HepG2 (cell line): ENCODE measurements around the gene MYL6B. TPM values are rescaled to one million over a fixed set of nuclear protein-coding genes. Genes with fewer than 3 reads are reported as not detected.
A peak's percentile ranks its signal among the peaks of the same experiment; 100 is the strongest.

ENCODE experiments used
- E2F2 ChIP-seq: sonication (generic); formaldehyde crosslinking; IDR thresholded peaks from 2 replicates; pipeline ENCODE4 v1.4.0; 2020; ENCODE audit warnings: missing genetic modification reagents, borderline replicate concordance
- GABPA ChIP-seq, 2 experiments: IDR thresholded peaks; 2 replicates each; pipeline ENCODE4 v1.6.1; 2011 to 2016; ENCODE audit warnings: low read depth in 2 of 2, low read length in 1 of 2, missing biosample characterization in 1 of 2, missing genetic modification characterization in 1 of 2
- HNF4A ChIP-seq: sonication (generic); formaldehyde crosslinking; IDR thresholded peaks from 2 replicates; pipeline ENCODE4 v1.4.0; 2020; ENCODE audit warnings: missing genetic modification reagents
- HNRNPUL1 ChIP-seq: fragments of 200-400 bp; formaldehyde crosslinking; IDR thresholded peaks from 2 replicates; pipeline ENCODE4 v1.6.1; 2017; ENCODE audit warnings: low read depth, mild to moderate bottlenecking, low read length, moderate library complexity
- KIAA2018 ChIP-seq: sonication (generic); formaldehyde crosslinking; IDR thresholded peaks from 2 replicates; pipeline ENCODE4 v1.5.0; 2020; ENCODE audit warnings: mild to moderate bottlenecking, missing genetic modification reagents, borderline replicate concordance
- KLF12 ChIP-seq: sonication (generic); formaldehyde crosslinking; IDR thresholded peaks from 2 replicates; pipeline ENCODE4 v1.4.0; 2020; ENCODE audit warnings: missing genetic modification reagents, borderline replicate concordance
- RORA ChIP-seq: sonication (generic); formaldehyde crosslinking; IDR thresholded peaks from 2 replicates; pipeline ENCODE4 v1.5.0; 2020; ENCODE audit warnings: mild to moderate bottlenecking, missing genetic modification reagents, moderate library complexity
- SRF ChIP-seq: IDR thresholded peaks from 2 replicates; pipeline ENCODE4 v1.6.1; 2011; ENCODE audit warnings: mild to moderate bottlenecking, low read depth, low read length, moderate library complexity
- ZBTB34 ChIP-seq: sonication (generic); formaldehyde crosslinking; IDR thresholded peaks from 2 replicates; pipeline ENCODE4 v1.8.0; 2022; ENCODE audit warnings: mild to moderate bottlenecking, missing genetic modification reagents
- ZBTB44 ChIP-seq: sonication (generic); formaldehyde crosslinking; IDR thresholded peaks from 2 replicates; pipeline ENCODE4 v1.4.0; 2020; ENCODE audit warnings: missing genetic modification reagents
- ZMYM3 ChIP-seq: sonication (generic); formaldehyde crosslinking; IDR thresholded peaks from 2 replicates; pipeline ENCODE4 v1.5.1; 2020; ENCODE audit warnings: mild to moderate bottlenecking, missing genetic modification reagents
- ZNF569 ChIP-seq: sonication (generic); formaldehyde crosslinking; IDR thresholded peaks from 2 replicates; pipeline ENCODE4 v1.5.0; 2020; ENCODE audit warnings: mild to moderate bottlenecking, missing genetic modification reagents, moderate library complexity, borderline replicate concordance
- ZNF746 ChIP-seq: sonication (generic); formaldehyde crosslinking; IDR thresholded peaks from 2 replicates; pipeline ENCODE4 v1.8.0; 2022; ENCODE audit warnings: mild to moderate bottlenecking, missing genetic modification reagents
- polyA plus RNA-seq, 8 experiments: library from polyadenylated mRNA; depleted of rRNA in 3 of 8; stranded (reverse) in 7 of 8; unstranded in 1 of 8; fragments of >200 nt; fragmentation: Illumina TruSeq in 4 of 8; extraction: Trizol in 4 of 8; gene quantifications; 2 replicates each; pipeline versions ENCODE4 v1.2.1 to v1.2.3, GENCODE V29; 2011 to 2016; ENCODE audit warnings: low read depth in 4 of 8, missing spikeins in 1 of 8, mixed read lengths in 1 of 8; ENCODE audit not compliant: insufficient read depth in 1 of 8
- total RNA-seq, 5 experiments: library from RNA; depleted of rRNA; stranded (reverse); fragments of >200 nt; fragmentation: Illumina TruSeq; extraction: Trizol; gene quantifications; 2 replicates each; pipeline ENCODE4 v1.2.3, GENCODE V29; 2016; ENCODE audit warnings: low read depth in 1 of 5
- TF ChIP-seq, protein P1 (sequence below): IDR thresholded peaks from 2 replicates; pipeline ENCODE4 v1.6.1; 2016; ENCODE audit warnings: low read depth, control low read depth

MYL6B gene
- total and polyA plus RNA-seq, 2 of the 13 experiments (the other 11 are each of a cell fraction or from before 2014, with no cell fraction given) = 75.7 to 88.7 TPM

DNA sequence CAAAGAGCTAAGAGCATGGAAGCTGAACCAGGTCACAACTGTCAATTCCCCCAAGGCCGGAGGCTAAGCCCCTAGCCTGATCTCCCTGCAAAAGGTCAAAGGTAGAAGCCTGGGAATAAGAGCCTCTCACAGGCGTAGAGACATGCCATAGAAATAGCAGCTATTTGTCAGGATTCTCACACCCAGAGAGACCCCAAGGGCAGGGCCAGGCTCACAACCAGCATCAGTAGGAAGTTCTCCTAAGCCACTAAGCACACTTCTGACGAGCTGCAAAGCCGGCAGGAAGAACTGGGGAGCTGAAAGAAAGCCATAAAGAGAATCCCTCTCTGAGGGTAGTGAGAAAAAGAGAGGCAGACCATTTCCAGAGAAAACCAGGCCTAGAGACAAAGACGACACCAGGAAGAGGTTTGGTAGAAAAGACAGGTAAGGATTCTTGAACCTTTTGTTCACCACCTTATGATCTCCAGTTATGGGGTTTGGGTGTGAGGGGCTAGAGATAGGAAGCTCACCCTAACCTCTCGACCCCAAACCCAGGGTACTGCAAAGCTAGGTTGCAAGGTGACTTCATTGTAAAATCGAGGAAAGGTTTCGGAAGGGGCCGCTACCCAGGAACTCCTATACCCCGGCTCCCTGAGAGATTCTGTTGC is 35.9 kb downstream of the MYL6B start (continued):
- TF ChIP-seq KIAA2018 (CRISPR knock-in tag) (no peak), KLF12 (no peak), SRF (no peak), GABPA (IDR thresholded peaks at IDR 0.05; ENCODE audit: low read depth, low read length) (no peak), GABPA (CRISPR knock-in tag; IDR thresholded peaks at IDR 0.05; ENCODE audit: low read depth) (0 out of 2 replicates have a peak, but pooled peaks have one; percentile 13), RORA (no peak), E2F2 (CRISPR knock-in tag) (no peak), ZNF746 (CRISPR knock-in tag) (no peak), HNRNPUL1 (no peak), ZNF569 (CRISPR knock-in tag) (no peak), HNF4A (CRISPR knock-in tag) (0 out of 2 replicates have a peak, but pooled peaks have one; percentile 15), ZBTB34 (CRISPR knock-in tag) (no peak), ZBTB44 (no peak), ZMYM3 (no peak)
- TF ChIP-seq, protein P1, sequence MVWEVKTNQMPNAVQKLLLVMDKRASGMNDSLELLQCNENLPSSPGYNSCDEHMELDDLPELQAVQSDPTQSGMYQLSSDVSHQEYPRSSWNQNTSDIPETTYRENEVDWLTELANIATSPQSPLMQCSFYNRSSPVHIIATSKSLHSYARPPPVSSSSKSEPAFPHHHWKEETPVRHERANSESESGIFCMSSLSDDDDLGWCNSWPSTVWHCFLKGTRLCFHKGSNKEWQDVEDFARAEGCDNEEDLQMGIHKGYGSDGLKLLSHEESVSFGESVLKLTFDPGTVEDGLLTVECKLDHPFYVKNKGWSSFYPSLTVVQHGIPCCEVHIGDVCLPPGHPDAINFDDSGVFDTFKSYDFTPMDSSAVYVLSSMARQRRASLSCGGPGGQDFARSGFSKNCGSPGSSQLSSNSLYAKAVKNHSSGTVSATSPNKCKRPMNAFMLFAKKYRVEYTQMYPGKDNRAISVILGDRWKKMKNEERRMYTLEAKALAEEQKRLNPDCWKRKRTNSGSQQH = no peak
